Stomach (tissue), 9 donors: ENCODE results near the gene CGB1. TPM values are rescaled to one million over a fixed set of nuclear protein-coding genes. Genes with fewer than 3 reads are reported as not detected.

Experiments
- DNase-seq, 2 donors: peaks; one replicate each; pipeline versions ENCODE4 v3.0.0 to v3.0.0-alpha.2; 2013 to 2019
- H3K27ac ChIP-seq, 5 donors: fragments of 200-600 bp in 4 of 5; sonication (generic) in 4 of 5; one replicate each; pipeline ENCODE4 v1.5.1; 2013 to 2019; ENCODE audit warnings: mild to moderate bottlenecking in 1 of 5, moderate library complexity in 1 of 5
- H3K27me3 ChIP-seq, 3 donors: fragments of 200-600 bp; sonication (generic); one replicate each; pipeline ENCODE4 v1.5.1; 2017 to 2019; ENCODE audit warnings: mixed run types in 1 of 3
- H3K36me3 ChIP-seq, 4 donors: fragments of 200-600 bp; sonication (generic); 1 replicate in 3 of 4; 2 replicates in 1 of 4; pipeline ENCODE4 v1.5.1; 2016 to 2019
- H3K4me1 ChIP-seq, 4 donors: fragments of 200-600 bp; sonication (generic); one replicate each; pipeline ENCODE4 v1.5.1; 2016 to 2019
- H3K4me3 ChIP-seq, 4 donors: fragments of 200-600 bp; sonication (generic) in 3 of 4; one replicate each; pipeline ENCODE4 v1.5.1; 2016 to 2019; ENCODE audit warnings: mild to moderate bottlenecking in 1 of 4
- H3K9me3 ChIP-seq, 4 donors: fragments of 200-600 bp; sonication (generic); one replicate each; pipeline ENCODE4 v1.5.1; 2016 to 2019
- EP300 ChIP-seq: sonication (generic); formaldehyde crosslinking; IDR thresholded peaks from one replicate; pipeline ENCODE4 v1.6.1; 2017; ENCODE audit warnings: antibody characterized with exemption
- POLR2A ChIP-seq, 4 donors: fragments of 450-650 bp; IDR thresholded peaks; one replicate each; pipeline ENCODE4 v1.6.1; 2016; ENCODE audit warnings: antibody characterized with exemption in 4 of 4, control low read depth in 2 of 4, mild to moderate bottlenecking in 1 of 4, moderate library complexity in 1 of 4
- POLR2AphosphoS5 ChIP-seq, 3 donors: sonication (generic); formaldehyde crosslinking; IDR thresholded peaks; one replicate each; pipeline ENCODE4 v1.6.1; 2016; ENCODE audit warnings: antibody characterized with exemption in 3 of 3
- WGBS, 5 donors: extraction: QIAGEN DNeasy Blood & Tissue Kit in 3 of 5; methylation state at CpG; one replicate each; pipeline versions ENCODE4 v1.1.5 to v1.1.7; 2013 to 2018; 5-methylcytosine and 5-hydroxymethylcytosine counted together
- intact Hi-C: fragments of 100-400 bp; cut with DNase I; formaldehyde crosslinking; loops from one replicate; pipeline ENCODE4 v1.15.1; 2023; ENCODE audit warnings: low total_unique reads
- polyA plus RNA-seq, 3 donors: library from polyadenylated mRNA; stranded (reverse); fragments of 200-250 nt; gene quantifications; one replicate each; pipeline ENCODE4 v1.2.3, GENCODE V29; 2013
- total RNA-seq, 5 donors: library from RNA; depleted of rRNA; stranded (reverse); fragments of >200 nt; gene quantifications; one replicate each; pipeline versions ENCODE4 v1.1.0 to v1.2.3, GENCODE V29; 2014 to 2016
- TF ChIP-seq, protein P1 (sequence below), 7 experiments: fragments of 450-650 bp in 4 of 7; fragments of 200-600 bp in 3 of 7; sonication (generic) in 3 of 7; IDR thresholded peaks; one replicate each; pipeline ENCODE4 v1.5.1; 2016 to 2019; ENCODE audit warnings: antibody characterized with exemption in 7 of 7, control low read depth in 2 of 7, mild to moderate bottlenecking in 1 of 7
- donor health status: healthy with polysubstance abuse.
- donor health status: Bipolar disorder and iron deficiency.
- donor health status: healthy.

The CGB1 gene
- total and polyA plus RNA-seq, 8 donors, result not detected

DNA sequence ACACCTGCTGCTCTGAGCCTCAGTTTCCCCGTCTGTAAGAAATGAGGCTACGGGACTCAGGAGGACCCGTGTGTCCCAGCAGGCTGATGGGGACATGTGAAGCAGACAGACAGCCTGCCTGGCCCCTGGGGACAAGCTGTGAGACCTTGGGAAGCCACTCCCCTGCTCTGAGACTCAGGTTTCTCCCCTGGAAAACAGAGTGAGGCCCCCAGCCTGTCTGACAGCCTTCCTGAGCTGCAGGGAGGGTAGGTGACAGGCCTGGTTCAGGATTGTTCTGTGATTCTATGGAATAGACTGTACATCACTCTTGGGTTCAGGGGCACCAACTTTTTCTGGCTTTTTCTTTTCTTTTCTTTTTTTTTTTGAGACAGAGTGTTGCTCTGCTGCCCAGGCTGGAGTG, 30.9 kb upstream of the CGB1 start:
- peaks cover 13 to 22% (median 20%) of the 10 kb centered on the region in 4 donors for H3K4me1 ChIP-seq

DNA sequence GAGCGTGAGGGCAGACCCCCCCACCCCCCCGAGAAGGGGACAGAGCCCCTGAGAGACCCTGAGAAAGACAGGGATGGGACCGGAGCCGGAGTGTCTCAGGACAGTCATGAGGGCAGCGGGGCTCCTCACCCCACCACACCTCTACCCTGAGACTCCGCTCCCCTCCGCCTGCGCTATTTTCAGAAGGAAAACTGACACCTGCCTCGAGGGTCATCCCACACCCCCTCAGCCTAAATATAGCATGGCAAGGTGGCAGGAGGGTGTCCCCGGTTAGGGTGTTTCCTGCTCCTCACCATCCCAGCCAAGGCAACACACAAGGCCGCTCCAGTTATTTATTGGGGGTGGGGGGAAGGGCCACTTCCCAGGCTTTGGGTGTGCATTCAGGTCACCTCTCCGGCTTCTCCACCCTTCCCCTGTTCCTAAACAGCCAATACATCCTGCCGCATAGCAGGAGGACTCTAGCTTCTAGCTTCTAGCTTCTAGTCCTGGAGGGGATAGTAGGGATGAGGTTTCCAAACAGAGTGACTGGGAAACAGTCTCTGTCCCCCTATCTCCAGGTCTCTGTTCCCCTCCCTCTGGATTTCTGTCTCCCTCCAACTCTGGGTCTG, 29.3 kb upstream of the CGB1 start:
- no peaks in the 10 kb centered on the region for H3K36me3 ChIP-seq
- peaks cover 0 to 100% (median 46%) of the 10 kb centered on the region in 3 donors for H3K27me3 ChIP-seq
- intact Hi-C loops, result no loop called here
- no peak for DNase-seq
- TF ChIP-seq, protein P1, sequence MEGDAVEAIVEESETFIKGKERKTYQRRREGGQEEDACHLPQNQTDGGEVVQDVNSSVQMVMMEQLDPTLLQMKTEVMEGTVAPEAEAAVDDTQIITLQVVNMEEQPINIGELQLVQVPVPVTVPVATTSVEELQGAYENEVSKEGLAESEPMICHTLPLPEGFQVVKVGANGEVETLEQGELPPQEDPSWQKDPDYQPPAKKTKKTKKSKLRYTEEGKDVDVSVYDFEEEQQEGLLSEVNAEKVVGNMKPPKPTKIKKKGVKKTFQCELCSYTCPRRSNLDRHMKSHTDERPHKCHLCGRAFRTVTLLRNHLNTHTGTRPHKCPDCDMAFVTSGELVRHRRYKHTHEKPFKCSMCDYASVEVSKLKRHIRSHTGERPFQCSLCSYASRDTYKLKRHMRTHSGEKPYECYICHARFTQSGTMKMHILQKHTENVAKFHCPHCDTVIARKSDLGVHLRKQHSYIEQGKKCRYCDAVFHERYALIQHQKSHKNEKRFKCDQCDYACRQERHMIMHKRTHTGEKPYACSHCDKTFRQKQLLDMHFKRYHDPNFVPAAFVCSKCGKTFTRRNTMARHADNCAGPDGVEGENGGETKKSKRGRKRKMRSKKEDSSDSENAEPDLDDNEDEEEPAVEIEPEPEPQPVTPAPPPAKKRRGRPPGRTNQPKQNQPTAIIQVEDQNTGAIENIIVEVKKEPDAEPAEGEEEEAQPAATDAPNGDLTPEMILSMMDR (IDR thresholded peaks at IDR 0.05), result no peak
- TF ChIP-seq POLR2AphosphoS5 (IDR thresholded peaks at IDR 0.05) (no peak), EP300 (no peak)
- no peak overlapping the region for H3K4me3 ChIP-seq
- H3K27ac ChIP-seq, result no peak overlapping the region
- H3K4me1 ChIP-seq, result peaks cover 8 to 14% (median 13%) of the 10 kb centered on the region in 4 donors
- no peaks in the 10 kb centered on the region for H3K9me3 ChIP-seq
- WGBS, 5 donors, result 50 to 62% (median 54%) methylated on average over 12 to 13 of the region's 13 CpGs

More for the DNA sequence above, 30.9 kb upstream of the CGB1 start:
- intact Hi-C loops, result no loop called here
- Histone ChIP-seq H3K36me3 (no peaks in the 10 kb centered on the region), H3K9me3 (no peaks in the 10 kb centered on the region), H3K4me3 (no peak overlapping the region), H3K27me3 (peaks cover 8 to 100% (median 53%) of the 10 kb centered on the region in 3 donors), H3K27ac (no peak overlapping the region)
- no peak for DNase-seq
- TF ChIP-seq, protein P1 (IDR thresholded peaks at IDR 0.05), result no peak
- TF ChIP-seq POLR2A (IDR thresholded peaks at IDR 0.05) (no peak), POLR2AphosphoS5 (IDR thresholded peaks at IDR 0.05) (no peak), EP300 (no peak)
- 40 to 79% (median 58%) methylated on average over 3 of the region's 3 CpGs for WGBS, 5 donors

DNA sequence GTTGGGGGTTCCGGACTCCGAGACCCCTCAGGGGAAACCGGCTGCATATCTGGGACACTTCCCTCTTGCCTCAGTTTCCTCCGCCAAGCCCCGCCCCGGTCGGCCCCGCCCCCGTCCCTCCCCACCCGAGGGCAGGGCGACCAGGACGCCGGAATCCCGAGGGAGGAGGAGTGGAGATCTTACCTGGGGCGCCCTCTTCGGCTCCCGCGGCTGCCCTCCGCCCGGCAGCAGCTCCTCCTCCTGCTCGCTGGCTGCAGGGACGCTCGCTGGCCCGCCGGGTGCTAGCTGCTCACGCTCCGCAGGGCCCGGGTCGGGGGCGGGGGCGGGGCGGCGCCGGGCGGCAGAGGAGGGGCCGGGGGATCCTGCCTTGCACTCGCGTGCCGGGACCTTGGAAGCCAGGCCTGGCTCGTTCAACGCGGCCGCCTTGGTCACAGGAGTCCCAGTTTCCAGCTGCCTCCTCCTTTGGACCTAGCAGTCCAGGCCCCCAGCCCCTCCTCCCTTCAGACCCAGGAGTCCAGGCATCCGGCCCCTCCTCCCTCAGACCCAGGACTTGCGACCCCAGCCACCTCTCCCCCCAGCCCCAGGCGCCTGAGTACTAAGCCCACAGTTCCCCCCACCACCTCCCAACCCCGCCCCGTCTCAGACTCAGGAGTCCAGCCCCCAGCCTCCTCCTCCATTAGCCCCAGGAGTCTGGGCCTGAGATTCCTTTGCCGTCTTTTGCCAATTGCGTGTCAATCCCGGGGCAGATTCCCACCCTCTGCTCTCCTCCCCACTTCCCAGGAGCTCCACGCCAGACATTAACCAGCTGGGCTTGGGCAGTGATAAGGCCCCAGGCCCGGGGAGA, 28.3 kb upstream of the CGB1 start, which contains the start of gene NTF4:
Gene NTF4, minus strand, starts transcription at position 51 of the 844 bp plus-strand sequence. CDS start 2,821 bp downstream, outside the sequence.
- no peak for TF ChIP-seq POLR2A (IDR thresholded peaks at IDR 0.05)
- TF ChIP-seq, protein P1 (IDR thresholded peaks at IDR 0.05), result no peak
- TF ChIP-seq POLR2AphosphoS5 (IDR thresholded peaks at IDR 0.05), result no peak
- TF ChIP-seq EP300, result no peak
- H3K27me3 ChIP-seq, result peaks cover 0 to 100% (median 39%) of the 10 kb centered on the region in 3 donors
- H3K4me3 ChIP-seq, result peak within 1 kb of the TSS; percentile 28 to 39 (median 30)
- 3 to 9% (median 4%) methylated on average over 24 to 53 of the region's 53 CpGs for WGBS, 5 donors
- H3K9me3 ChIP-seq, result no peaks in the 10 kb centered on the region
- H3K4me1 ChIP-seq, result peaks cover 8 to 14% (median 13%) of the 10 kb centered on the region in 4 donors
- no peaks in the 10 kb centered on the region for H3K36me3 ChIP-seq
- intact Hi-C loops, result no loop called here
- peak; percentile 38 to 78 for DNase-seq
- H3K27ac ChIP-seq, result no peak within 1 kb of the TSS

DNA sequence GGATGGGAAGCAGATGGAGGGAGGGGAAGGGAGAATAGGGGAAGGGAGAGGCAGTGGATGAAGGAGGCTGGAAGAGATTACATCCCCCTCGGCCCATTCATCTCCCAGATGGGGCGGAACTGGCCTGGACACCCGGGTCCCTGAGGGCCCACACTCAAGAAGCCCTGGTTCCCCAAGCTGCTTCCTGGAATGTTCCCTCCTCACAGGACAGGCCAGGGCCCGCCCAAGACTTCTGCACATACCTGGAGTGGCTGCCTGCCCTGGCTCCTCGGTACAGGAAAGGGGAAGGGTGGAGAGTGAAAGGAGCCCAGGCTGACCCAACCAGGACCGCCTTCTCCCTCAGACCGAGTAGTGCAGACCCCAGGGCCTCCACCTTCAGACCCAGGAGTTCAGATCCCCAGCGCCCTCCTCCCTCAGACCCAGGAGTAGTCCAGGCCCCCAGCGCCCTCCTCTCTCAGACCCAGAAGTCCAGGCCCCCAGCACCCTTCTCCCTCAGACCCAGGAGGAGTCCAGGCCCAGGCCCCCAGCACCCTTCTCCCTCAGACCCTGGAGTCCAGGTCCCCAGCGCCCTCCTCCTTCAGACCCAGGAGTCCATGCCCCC, 27.4 kb upstream of the CGB1 start:
- 40 to 53% (median 48%) methylated on average over 7 to 10 of the region's 10 CpGs for WGBS, 5 donors
- no peak overlapping the region for H3K27ac ChIP-seq
- no peaks in the 10 kb centered on the region for H3K36me3 ChIP-seq
- no peaks in the 10 kb centered on the region for H3K9me3 ChIP-seq
- intact Hi-C loops, result no loop called here
- no peak for TF ChIP-seq EP300
- TF ChIP-seq POLR2AphosphoS5 (IDR thresholded peaks at IDR 0.05), result no peak
- TF ChIP-seq POLR2A (IDR thresholded peaks at IDR 0.05), result no peak
- TF ChIP-seq, protein P1 (IDR thresholded peaks at IDR 0.05), result no peak
- peaks cover 0 to 100% (median 37%) of the 10 kb centered on the region in 3 donors for H3K27me3 ChIP-seq
- H3K4me3 ChIP-seq, result peak overlapping the region in 1 of 4 donors; percentile 39
- no peak for DNase-seq
- peaks cover 8 to 14% (median 13%) of the 10 kb centered on the region in 4 donors for H3K4me1 ChIP-seq
